Mucosa of gallbladder (tissue), 1 donor: Measurements from ENCODE around the gene RELT. TPM values are rescaled to one million over a fixed set of nuclear protein-coding genes. Genes with fewer than 3 reads are reported as not detected.

Experiments
- DNase-seq: peaks from one replicate; pipeline ENCODE4 v3.0.0-alpha.2; 2020; ENCODE audit warnings: low spot score
- total RNA-seq: library from RNA; stranded (reverse); gene quantifications from one replicate; pipeline ENCODE4 v1.2.1, GENCODE V29; 2021
- donor health status: DM: no; HTN: no; CAD: no.

The RELT gene
- total RNA-seq, 1 donor from 2014 or later: 5.9 TPM

DNA sequence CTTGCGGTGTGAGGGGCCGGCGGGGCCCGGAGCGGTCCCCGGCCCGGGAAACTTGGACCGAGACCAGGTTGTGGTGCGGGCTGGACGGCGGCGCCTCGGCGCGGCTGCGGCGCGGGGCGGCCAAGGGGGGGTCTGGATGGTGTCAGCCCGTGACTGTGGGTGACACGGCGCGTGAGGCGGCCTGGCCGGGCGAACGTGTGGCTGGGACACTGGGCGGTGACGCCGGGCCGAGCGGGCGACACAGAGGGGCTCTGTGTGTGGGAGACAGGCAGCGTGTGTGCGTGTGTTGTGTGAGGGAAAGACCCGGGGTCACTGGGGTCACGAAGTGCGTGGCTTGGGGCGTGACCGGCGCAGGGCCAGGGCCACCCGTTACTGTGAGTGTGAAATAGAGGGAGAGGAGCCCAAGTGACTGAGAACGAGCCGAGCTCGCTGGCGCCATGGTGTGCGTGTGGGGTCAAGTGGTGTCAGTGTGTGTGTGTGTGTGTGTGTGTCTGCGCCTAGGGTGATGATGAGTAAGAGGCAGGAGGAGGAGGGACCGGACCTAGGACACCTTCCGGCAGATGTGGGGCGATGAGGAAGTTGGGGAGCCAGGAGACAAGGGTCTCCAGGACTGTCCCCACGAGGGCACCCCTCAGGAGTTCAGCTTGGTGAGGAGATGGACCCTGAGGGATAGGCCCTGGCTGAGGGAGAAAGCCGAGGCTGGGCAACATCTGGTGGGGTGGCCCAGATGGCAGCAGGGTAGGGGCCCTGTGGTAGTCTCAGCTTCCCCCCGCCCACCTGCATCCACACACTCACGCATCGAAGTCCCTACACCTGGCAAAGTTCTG, 817 bp downstream of the RELT start:
- peak; percentile 42 for DNase-seq

DNA sequence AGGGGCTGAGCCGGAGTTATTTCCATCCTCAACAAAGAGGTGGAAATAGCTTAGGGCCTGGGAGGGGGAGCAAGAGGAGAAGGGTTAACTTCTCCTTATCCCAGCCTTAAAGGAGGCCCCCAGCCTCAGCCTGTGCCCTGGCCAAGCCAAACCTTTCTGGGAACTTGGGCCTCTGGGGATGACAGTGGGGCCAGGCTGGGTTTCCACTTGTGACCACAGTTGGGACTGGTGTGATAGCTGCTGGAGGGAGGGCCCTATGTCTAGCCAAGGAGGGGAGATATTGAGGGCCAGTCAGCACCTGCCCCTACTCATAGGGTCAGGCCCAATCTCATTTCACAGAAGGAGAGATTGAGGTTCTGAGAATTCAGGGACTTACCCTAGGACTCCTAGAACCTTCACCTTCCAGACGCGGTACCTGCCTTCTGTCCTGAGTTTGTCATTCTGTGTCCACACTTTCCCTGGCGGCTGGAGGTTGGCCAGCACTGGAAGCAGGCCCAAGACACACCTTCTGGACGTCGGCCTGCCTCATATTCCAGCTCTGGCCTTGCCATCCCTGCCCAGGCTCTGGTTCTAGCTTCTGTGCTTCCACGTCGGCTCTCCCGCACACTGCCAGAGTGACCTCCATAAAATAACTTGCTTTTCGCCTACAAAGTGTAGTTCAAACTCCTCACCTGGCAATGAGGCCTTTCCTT, 3.1 kb downstream of the RELT start:
- DNase-seq: peak; percentile 80

DNA sequence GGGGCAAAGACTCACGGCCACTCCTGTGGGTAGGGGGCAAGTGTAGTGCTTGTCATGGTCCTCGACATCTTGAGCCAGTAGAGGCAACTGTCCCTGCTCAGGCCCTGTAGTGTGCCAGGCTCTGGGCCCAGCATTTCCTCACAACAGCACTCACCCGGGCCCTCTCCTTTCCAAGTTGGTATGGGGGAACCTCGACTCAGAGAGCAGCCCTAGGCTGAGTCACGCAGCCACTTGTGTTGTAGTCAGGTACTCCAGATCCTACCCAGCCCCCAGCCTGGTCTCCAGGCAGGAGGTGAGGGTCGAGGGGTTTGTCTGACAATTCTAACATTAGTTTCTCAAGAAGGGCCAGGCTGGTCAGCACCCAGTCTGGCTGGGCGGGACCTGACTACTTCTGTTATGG, 4.1 kb downstream of the RELT start:
- no peak for DNase-seq

DNA sequence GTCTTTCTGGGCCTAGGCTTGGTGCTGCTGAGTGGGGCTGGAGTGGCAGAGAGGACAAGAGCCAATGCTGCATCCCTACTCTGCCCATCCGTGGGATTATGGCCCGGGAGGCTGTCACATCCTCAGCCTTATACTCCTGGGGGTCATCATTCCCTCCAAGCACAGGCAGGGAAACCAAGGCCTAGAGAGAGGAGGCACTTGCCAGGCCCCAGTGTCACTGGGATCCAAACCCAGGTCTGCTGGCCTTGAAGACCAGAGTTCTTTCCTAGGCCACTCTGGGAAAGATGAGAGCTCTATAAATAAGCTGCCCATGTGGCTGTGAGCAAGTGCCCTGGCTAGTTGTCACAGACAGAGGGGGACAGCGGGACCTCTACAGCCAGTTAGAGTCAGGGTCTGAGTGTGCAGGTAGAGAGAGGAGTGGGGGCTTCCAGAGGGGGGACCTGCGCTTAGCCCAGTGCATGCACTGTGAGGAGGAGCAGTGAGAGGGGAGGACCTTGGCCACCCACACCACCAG, 4.8 kb downstream of the RELT start:
- DNase-seq: no peak

DNA sequence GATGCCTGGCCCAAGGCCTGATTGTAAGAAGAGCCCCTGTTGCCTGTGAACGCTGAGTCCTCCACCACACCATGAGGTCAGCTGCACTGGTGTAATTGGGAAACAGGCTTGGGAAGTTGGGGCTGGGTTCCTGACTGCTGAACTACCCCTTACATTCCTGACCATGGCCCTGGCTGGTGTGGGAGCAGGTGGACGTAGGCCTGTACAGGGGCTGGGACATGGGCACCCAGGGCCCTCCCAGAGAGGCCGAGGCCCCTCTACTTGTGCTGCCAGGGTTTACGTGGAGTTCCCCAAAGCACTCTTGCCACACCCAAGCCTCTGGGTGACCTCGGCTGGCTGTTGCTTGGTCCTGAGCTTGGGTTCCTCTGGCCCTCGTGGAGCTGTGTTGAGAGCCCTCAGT, 5.4 kb downstream of the RELT start:
- no peak for DNase-seq

DNA sequence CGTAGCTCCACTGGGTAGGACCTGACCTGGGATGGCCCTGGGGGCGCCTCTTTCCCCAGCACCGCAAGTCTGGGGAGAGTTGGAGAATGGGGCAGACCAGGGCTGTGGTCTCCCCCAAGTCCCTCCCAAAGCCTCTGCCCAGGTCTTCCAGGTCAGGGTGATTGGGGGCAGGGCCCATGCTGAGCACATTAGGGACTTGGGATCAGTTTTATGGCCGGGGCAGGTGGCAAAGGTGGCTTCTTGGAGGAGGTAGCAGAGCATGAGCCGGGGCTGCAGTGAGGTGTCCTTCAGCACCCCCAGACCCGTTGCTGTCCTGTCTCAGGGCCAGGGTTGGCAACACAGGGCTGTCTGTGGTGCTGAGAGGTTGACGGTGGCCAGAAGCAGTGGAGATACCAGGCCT, 6.0 kb downstream of the RELT start:
- DNase-seq: no peak

DNA sequence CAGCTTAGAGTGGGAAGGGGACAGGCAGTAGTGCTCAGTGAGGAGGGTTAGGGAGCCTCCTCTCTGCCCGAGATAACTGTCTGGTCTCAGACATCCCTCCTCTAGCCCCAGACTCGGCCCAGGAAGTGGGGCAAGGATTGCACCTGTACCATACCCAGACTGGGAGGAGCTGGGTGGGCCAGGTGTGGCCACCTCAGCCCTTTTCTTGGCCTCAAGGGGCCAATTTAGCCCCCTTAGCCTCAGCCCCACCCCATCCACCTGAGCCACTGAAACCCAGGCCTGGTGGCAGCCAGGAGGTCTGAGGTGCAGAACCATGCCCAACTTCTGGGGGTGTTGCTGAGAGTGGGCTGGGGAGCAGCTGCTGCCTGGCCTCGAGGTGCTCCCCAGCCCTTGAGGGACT, 6.5 kb downstream of the RELT start:
- DNase-seq: no peak

DNA sequence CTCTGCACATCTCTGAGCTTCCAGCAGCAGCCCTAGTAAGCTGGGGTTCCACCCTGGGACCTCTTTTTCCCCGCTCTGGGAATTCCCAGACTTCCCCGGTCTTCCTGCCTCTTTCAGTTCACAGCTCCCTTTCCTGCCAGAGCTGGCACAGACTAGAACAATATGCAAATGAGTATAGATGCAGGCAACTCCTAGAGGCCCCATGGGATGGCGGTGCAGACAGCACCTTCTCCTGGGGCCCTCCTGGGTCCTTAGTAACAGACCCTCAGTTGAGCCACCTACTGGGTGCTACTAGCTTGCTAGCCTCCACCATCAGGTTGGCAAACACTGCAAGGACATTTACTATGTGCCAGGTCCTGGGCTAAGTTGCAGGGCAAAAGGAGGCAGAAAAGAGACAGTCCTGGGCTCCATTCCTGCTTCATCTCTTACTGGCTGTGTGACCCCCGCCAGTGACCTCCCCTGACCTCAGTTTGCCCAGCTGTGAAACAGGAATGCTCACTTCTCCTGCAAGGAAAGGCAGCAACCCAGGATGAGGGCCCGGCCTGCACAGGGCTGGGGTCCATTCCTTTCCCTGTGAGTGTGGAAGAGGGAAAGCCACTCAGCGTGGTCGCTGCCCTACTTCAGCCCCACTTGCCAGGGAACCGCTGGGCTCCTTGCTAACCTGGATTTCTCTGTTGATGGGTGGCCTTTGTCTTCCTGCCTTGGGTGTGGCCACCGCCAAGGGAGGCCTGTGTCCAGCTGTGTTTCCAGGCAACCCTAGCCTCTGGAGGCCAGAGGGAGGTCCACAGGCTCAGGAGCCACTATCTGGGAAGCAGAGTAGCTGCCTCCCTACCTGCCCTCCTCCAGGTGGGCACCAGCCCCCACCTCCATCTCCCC, 7.3 kb downstream of the RELT start:
- DNase-seq: peak; percentile 25

DNA sequence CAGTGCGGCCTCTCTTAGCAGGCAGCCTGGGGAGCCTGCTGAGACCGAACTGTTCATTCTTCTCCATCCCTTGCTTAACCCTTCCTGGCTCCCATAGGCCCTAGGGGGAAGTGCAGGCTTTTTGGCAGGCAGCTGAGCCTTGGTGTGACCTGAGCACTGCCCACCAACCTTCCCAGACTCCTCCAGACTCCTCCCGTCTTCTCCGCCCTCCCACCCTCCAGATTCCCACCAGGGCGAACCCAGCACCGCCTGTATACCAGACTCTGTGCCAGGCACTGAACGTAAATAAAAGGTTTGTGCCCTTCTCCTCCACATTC, 7.9 kb downstream of the RELT start:
- no peak for DNase-seq

DNA sequence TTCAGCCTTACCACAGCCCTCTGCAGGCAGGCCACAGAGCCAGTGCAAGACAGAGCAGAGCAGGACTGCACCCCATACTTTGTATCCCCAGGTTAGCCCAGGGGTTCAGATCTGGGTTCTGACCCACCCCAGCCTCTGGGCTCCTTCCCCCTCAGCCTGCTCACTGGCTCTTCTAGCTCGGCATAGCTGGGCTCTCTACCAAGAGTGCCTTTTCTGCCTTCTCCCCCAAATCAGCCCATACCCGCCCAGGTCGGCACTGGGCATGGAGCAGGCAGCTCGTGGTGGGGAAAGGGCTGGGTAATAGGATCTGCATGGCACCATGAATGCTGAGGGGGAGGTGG, 8.3 kb downstream of the RELT start:
- no peak for DNase-seq

DNA sequence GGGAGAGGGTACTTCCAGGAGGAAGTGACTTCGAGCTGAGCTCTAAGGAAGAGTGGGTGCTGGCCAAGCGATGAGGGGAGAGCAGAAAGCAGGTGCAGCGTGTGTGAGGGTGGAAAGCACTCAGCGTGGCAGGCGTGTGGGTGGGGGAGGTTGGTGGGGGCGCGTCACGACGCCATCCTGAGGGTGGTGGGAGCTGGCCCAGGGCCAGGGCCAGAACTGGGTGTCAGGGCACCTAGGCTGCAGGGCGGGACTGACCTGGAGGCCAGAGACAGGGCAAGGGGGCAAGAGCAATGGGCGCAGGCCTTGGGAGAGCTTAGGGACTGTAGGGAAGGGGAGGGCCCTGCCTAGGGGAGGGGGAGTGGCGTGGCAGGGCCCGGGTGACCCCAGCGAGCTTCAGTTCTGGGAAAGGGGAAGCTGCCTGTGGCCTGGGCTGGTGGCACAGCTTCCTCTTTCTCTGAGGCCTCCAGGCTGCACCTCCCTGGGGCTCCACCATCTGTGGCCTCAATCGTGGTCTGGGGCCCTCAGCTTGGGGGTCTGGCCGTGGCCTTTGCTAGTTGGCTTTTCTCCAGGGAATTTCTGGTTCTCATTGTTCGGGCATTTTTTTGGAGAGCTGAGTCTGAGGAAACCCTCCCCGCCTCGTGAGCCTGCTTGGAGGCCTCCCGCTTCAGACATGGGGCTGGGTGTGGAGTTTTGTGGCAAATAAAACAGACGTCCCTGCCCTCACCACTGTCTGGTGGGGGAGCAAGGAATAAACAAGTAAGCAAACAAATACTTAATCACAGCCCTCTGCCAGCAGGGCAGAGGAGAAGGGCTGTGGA, 8.9 kb downstream of the RELT start:
- peak; percentile 65 for DNase-seq

DNA sequence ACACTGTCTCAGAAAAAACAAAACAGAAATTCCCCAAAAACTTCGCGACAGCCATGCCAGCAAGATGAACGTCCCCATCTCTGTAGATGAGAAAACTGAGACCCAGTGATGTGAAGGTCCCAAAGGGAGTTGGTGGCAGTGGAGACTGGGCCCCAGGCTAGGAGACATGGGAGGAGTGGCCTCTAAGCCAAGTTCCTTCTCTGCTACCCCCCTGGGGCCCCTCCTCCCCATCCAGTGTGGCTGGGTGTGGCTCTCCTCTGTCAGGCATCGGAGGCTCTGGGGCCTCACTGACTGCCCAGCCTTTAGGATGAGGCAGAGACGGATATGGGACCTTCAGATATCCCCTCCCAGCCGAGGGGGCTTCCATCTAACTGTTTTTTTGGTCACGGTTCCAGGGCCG, 9.8 kb downstream of the RELT start:
- no peak for DNase-seq

DNA sequence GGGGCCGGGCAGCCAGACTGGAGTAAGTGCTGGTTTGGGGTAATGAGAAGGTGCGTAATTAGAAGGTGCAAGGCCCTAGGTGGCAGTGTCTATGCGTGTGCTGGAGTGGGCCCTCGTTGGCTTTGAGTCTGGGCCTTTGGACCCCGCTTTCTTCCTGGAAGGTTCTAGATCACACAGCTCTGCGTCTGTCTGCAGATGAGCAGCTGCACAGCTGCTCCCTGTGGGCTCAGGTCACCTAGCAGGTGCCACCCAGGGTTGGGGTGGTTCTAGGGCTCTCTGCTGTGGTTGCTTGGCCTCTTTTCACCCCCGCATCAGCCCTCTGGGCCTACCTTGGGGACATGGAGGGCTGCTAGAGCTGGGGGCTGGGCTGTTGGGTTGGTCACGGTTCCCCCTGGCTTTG, 10.3 kb downstream of the RELT start:
- DNase-seq: no peak

DNA sequence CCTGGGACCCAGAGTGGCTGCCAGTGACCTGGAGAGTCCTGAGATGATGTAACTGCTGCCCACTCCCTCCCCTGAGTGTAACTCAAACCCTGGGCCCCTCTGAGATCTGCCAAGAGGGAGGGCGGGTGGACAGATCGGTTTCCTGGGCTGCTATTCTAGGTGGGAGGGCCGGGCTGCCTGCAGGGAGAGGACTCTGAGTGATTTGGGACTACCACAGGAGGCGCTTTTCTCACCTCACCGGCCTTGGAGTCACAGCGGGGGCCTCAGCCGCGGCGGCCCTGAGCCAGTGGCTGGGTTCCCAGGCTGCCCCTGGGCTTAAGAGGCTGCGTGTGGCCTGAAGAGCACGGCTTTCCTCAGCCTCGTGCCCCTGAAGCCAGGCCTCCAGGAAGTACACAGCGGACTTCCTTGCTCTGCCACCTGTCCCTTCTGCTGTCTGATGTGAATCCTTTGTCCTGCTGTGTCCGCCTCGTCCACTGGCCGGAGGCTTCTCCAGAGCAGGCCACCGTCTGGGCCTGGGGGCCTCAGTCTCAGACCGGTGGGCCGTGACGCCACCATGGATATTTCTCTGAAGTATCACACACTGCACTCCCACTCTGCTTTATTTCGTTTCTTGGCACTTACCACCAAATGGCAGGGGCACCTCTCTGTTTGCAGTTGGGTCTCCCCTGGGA, 11.5 kb downstream of the RELT start:
- DNase-seq: no peak

DNA sequence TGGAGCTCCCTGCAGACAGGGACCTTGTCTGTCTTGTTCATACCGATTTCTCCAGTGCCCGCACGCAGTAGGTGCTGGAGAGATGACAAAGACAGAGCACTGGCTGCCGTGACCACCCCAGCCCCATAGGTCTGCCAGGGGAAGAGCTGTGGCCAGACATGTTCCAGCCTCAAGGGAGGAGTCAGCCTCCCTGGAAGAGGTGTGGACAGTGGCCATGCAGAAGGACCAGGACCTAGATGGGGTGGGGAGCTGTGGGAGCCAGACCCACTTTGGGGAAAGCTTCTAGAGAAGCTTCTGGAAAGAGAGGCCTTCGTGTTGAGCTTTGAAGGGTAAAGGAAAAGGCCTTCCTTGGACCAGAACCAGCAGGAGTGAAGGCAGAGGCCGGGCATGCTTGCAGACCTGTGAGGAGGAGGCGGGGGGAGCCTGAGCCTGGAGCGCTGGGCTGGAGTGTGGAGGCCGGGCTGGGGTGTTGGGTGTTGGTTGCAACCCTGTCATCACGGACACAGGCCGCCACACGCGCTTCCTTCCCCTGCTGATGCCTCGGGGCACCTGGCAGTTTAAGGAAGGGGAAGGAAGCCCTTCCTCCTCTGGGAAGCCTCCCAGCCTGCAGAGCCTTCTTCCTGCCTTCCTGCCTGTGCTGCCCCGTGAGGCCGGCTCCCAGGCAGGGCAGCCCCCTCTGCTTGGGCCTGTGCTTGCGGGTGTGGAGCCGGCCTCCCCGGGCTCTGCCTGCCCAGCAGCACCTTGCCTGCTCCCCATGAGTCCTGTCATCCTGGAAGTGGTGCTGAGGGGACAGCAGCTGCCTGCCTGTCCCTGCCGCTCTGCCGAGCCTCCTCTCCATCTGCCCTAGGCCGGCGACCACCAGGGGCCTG, 12.3 kb downstream of the RELT start:
- no peak for DNase-seq

DNA sequence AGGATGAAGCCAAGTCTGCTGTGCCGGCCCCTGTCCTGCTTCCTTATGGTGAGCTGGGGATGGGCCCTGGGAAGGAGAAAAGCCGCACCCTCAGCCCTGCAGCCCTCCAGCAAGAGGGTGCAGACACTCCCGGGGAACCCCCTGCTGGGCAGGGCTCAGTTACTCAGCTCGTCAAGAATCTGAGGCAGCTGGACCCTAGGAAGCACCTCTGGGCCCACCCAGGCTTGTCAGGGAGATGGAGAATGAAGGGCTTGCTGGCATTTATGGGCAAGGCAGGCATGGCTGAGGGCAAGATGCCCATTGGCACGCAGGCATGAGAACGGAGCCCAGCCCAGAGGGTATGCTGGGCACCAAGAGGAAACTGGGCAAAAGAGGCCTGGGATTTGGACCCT, 12.9 kb downstream of the RELT start:
- DNase-seq: no peak

DNA sequence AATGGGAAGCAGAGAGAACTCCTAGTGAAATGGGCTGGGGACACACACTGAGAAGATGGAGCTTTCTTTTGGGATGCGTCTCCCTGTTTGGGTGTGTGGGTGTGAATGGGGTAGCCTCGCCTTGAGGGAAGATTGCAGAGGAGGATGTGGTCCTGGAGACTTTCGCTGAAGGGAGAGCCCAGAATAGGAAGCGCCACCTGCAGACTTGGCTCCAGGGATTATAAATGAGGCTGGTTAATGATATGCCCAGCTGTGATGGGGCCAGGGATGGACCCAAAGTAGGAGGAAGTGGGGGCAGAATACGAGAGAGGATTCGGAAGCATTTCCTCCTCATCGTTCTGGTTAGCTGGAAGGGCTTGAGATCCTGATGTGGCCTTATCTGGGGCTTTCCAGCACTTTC, 13.7 kb downstream of the RELT start:
- no peak for DNase-seq

DNA sequence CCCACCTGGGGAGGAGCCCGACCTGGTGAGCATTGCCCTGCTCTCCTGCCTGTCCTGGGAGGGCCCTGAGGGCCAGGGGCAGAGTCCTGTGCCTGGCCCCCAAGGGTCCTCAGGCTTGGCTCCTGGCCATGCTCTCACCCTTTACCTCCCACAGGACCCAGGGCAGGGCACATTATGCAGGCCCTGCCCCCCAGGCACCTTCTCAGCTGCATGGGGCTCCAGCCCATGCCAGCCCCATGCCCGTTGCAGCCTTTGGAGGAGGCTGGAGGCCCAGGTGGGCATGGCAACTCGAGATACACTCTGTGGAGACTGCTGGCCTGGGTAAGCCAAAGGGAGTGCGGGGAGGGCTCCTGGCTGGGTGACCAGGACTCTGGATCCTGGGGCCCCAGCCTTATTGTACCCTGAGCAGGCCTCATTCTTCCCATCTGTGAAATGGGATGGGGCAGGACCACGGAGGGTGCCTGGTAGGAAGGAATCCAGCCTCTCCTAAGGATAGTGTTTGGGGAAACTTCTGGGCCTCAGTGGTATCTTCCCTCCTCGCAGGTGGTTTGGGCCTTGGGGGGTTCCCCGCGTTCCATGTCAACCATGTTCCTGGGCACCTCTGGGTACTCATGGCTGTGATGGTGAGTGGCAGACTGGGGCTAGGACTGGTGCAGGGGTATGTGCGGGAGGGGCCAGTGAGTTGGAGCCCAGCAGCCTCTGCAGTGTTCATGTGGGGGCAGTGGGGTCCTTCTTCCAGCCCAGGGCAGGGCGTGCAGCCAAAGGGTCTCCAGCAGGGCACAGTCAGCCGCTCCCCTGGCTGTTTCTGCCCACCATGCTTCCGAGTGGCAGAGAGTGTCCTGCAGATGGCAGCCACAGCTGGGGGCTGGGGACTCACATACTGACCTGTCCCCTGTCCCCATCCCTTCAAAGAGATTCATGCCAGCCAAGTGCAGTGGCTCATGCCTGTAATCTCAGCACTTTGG, 14.7 kb downstream of the RELT start:
- DNase-seq: no peak

DNA sequence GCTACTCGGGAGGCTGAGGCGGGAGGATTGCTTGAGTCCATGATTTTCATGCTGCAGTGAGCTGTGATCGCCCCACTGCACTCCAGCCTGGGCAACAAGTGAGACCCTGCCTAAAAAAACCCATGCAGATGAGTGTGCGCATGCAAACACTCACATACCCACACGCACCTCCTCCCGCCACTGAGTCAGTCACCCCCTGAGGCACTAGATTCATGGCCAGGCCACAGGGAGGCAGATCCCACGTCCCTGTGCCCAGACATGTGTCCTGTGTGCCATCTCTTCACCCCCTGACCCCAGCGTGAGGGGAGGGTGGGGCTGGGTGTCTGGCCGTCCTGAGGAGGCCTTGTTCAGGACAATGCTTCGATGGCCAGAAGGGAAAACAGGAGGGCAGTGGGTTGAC, 15.5 kb downstream of the RELT start:
- no peak for DNase-seq
